Measurements from ENCODE around the gene CRYBG1. TPM values are rescaled to one million over a fixed set of nuclear protein-coding genes. Genes with fewer than 3 reads are reported as not detected.

The CRYBG1 gene
- total RNA-seq, 1 donor = 15.5 TPM

DNA sequence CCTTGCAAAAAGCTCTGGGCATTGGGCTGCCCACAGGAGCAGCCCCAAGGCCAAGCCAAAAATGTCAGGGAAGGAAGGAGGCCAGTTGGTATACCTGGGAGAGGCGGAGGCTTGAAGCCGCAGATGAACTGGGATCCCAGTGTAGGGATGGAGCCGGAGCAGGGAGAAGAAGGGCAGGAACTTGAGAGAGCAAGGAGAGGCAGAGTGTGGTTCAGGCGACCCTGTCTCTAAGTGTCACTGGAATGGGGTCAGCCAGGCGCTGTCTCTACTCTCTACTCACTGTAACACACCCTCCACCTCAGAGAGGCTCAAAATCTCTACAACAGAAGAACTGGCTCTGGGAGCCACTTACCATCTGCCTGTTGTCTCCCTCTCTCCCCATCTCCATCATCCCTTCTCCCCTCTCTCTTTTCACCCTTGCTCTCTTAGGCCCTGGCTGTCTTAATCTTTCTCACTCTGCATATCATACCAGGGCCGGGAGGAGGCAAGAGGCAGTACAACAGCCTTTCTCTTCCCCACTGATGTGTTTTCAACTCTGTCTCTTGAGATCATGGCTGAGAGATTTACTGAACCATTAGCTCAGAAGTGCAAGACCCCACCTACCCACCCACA is 93.3 kb downstream of the CRYBG1 start:
- no peak overlapping the region for H3K4me3 ChIP-seq (ENCODE audit: low read depth, low read length)
- DNase-seq (ENCODE audit: low read depth) = no peak
- no peak for TF ChIP-seq CTCF (IDR thresholded peaks at IDR 0.05; ENCODE audit: insufficient read depth, low read depth, low read length)

GRCh38 chr6:106456756-106457155 is 96.2 kb downstream of the CRYBG1 start:
- H3K4me3 ChIP-seq (ENCODE audit: low read depth, low read length) = no peak overlapping the region
- no peak for DNase-seq (ENCODE audit: low read depth)
- no peak for TF ChIP-seq CTCF (IDR thresholded peaks at IDR 0.05; ENCODE audit: insufficient read depth, low read depth, low read length)

GRCh38 chr6:106458021-106458986 is 97.8 kb downstream of the CRYBG1 start:
- no peak overlapping the region for H3K4me3 ChIP-seq (ENCODE audit: low read depth, low read length)
- no peak for TF ChIP-seq CTCF (IDR thresholded peaks at IDR 0.05; ENCODE audit: insufficient read depth, low read depth, low read length)
- no peak for DNase-seq (ENCODE audit: low read depth)

DNA sequence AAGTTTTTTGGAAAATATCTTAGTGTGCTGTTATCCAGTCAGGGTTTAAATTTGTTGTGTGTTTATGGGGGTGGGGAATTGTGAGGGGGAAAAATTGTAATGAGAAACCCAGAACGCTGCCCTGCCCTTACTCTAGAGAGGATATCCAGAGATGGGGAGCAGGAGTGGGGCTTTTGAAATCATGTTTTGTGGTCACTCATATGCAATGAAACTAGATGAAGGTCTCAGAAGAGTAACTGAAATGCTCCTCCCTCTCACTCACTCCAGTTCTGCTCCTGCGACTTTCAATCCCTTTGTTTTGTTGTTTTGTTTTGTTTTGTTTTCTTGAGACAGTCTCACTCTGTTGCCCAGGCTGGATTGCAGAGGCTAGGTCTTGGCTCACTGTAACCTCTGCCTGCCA is 100.0 kb downstream of the CRYBG1 start:
- TF ChIP-seq CTCF (IDR thresholded peaks at IDR 0.05; ENCODE audit: insufficient read depth, low read depth, low read length) = no peak
- no peak for DNase-seq (ENCODE audit: low read depth)
- no peak overlapping the region for H3K4me3 ChIP-seq (ENCODE audit: low read depth, low read length)

DNA sequence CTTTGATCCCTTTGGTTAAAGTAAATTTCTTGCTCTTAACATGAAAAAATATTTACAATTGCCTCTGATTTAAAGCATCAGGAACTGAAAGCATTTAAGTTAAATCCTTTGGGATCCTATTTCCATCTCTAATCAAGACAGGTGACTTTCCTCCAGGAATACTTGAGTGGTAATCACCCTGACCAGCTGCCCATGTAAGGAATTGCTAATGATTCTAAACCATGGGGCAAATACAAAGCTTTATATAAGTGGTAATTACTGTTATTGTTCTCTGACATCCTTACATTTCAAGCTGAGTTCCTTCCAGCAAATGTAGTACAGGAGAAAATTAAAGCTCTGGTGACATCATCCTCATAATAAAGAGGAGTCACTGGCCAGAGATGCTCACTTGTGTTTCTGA is 100.6 kb downstream of the CRYBG1 start:
- DNase-seq (ENCODE audit: low read depth) = no peak
- no peak overlapping the region for H3K4me3 ChIP-seq (ENCODE audit: low read depth, low read length)
- TF ChIP-seq CTCF (IDR thresholded peaks at IDR 0.05; ENCODE audit: insufficient read depth, low read depth, low read length) = no peak

- no peak overlapping the region for H3K4me3 ChIP-seq (ENCODE audit: low read depth, low read length)
- TF ChIP-seq CTCF (IDR thresholded peaks at IDR 0.05; ENCODE audit: insufficient read depth, low read depth, low read length) = no peak
- DNase-seq (ENCODE audit: low read depth) = no peak
These were observed 102.5 kb downstream of the CRYBG1 start for GRCh38 chr6:106462923-106463557.
